GM13977 (cell line): ENCODE data around the gene SNRNP48.

Experiments
- DNase-seq: peaks from one replicate; pipeline ENCODE4 v3.0.0; 2012; ENCODE audit warnings: low spot score
- CTCF ChIP-seq: IDR thresholded peaks from 2 replicates; pipeline ENCODE4 v1.5.1; 2012; ENCODE audit warnings: mild to moderate bottlenecking, control low read depth; ENCODE audit not compliant: insufficient read depth; ENCODE audit errors: extremely low read depth, missing control alignments
- in situ Hi-C: fragments of 300-500 bp; cut with MboI; formaldehyde crosslinking; loops from one replicate; pipeline ENCODE4 v1.12.0; 2022; ENCODE audit warnings: low sequenced_read_pairs, low pct_unique_long_range_greater_than_20kb, mixed read lengths, inconsistent platforms; ENCODE audit not compliant: unreplicated experiment

SNRNP48 gene

GRCh38 chr6:7615611-7616383 is 25.8 kb downstream of the SNRNP48 start:
- in situ Hi-C loops, result loop anchor here (25.0 kb wide), 1 partner anchor 903 kb away; no protein-coding TSS in a partner anchor
- DNase-seq, result peak; percentile 45

GRCh38 chr6:7617801-7618764 is 28.1 kb downstream of the SNRNP48 start:
- DNase-seq, result no peak
- TF ChIP-seq CTCF, result peak; percentile 9
- in situ Hi-C loops, result loop anchor here (25.0 kb wide), 1 partner anchor 906 kb away; no protein-coding TSS in a partner anchor

More at GRCh38 chr6:7615611-7616383, 25.8 kb downstream of the SNRNP48 start:
- TF ChIP-seq CTCF, result peak; percentile 67

- no peak for TF ChIP-seq CTCF
- in situ Hi-C loops, result loop anchor here (25.0 kb wide), 1 partner anchor 909 kb away; no protein-coding TSS in a partner anchor
- no peak for DNase-seq
Measured at GRCh38 chr6:7621761-7622160, 31.8 kb downstream of the SNRNP48 start.

- DNase-seq, result no peak
- in situ Hi-C loops, result loop anchor here (25.0 kb wide), 1 partner anchor 913 kb away; no protein-coding TSS in a partner anchor
- no peak for TF ChIP-seq CTCF
Measured at GRCh38 chr6:7624796-7625710, 35.1 kb downstream of the SNRNP48 start.

GRCh38 chr6:7628479-7628878 is 38.5 kb downstream of the SNRNP48 start:
- no peak for TF ChIP-seq CTCF
- no peak for DNase-seq

GRCh38 chr6:7628909-7629308 is 38.9 kb downstream of the SNRNP48 start:
- no peak for TF ChIP-seq CTCF
- no peak for DNase-seq
- in situ Hi-C loops, result no loop called here

More at GRCh38 chr6:7628479-7628878, 38.5 kb downstream of the SNRNP48 start:
- in situ Hi-C loops, result no loop called here
